IMR-90 (cell line): ENCODE data around the gene RGS14. TPM values are rescaled to one million over a fixed set of nuclear protein-coding genes. Genes with fewer than 3 reads are reported as not detected.

Experiments used
- ATAC-seq: fragments of 200-7000 bp; cut with Tn5 transposase; 2 replicates; pipeline ENCODE4 v1.9.1; 2020; ENCODE audit warnings: low read depth, mild to moderate bottlenecking, moderate library complexity
- BruUV-seq: library from RNA; stranded (reverse); fragments of 400-500 nt; replicated peaks from 2 replicates; lab custom pipeline; 2021; lab: Mats Ljungman, UMichigan
- CTCF ChIA-PET: fragments of 300-600 bp; formaldehyde crosslinking; extraction: SDS; loops from one replicate; lab custom pipeline; 2021; ENCODE audit warnings: antibody characterized with exemption; lab: Yijun Ruan, JAX
- POLR2A ChIA-PET: fragments of 300-600 bp; sonication (Branson Sonifier 250); formaldehyde crosslinking; loops from one replicate; lab custom pipeline; 2022; ENCODE audit warnings: antibody characterized with exemption; ENCODE audit not compliant: unreplicated experiment; lab: Charles Lee
- DNase-seq: peaks from one replicate; pipeline ENCODE4 v3.0.0; 2013
- H2AFZ ChIP-seq: replicated peaks from 2 replicates; pipeline ENCODE3; 2013; ENCODE audit warnings: low read length, mild to moderate bottlenecking; ENCODE audit not compliant: poor library complexity
- H2AK5ac ChIP-seq: 2 replicates; pipeline ENCODE4 v1.6.1; 2013; ENCODE audit warnings: low read depth, low read length, inconsistent platforms
- H2AK9ac ChIP-seq: replicated peaks from 2 replicates; pipeline ENCODE3; 2013; ENCODE audit warnings: mild to moderate bottlenecking, low read depth, low read length, moderate library complexity; ENCODE audit not compliant: poor library complexity
- H2BK120ac ChIP-seq: 2 replicates; pipeline ENCODE4 v1.6.1; 2013; ENCODE audit warnings: low read depth, low read length, inconsistent platforms
- H2BK15ac ChIP-seq: 3 replicates; pipeline ENCODE4 v1.6.1; 2013; ENCODE audit warnings: low read depth, low read length, inconsistent platforms
- H2BK20ac ChIP-seq: 2 replicates; pipeline ENCODE4 v1.6.1; 2013; ENCODE audit warnings: low read depth, mild to moderate bottlenecking, inconsistent platforms, low read length, moderate library complexity
- H2BK5ac ChIP-seq: 2 replicates; pipeline ENCODE4 v1.6.1; 2013; ENCODE audit warnings: mild to moderate bottlenecking, low read depth, low read length, inconsistent platforms; ENCODE audit not compliant: poor library complexity, severe bottlenecking
- H3K14ac ChIP-seq: replicated peaks from 2 replicates; pipeline ENCODE4 v1.6.1; 2013; ENCODE audit warnings: low read depth, low read length, inconsistent platforms
- H3K18ac ChIP-seq: 2 replicates; pipeline ENCODE4 v1.6.1; 2013; ENCODE audit warnings: low read depth, low read length, control low read depth
- H3K23ac ChIP-seq: 2 replicates; pipeline ENCODE4 v1.6.1; 2013; ENCODE audit warnings: low read depth, low read length, inconsistent platforms
- H3K27ac ChIP-seq: 2 replicates; pipeline ENCODE4 v1.5.1; 2013; ENCODE audit warnings: mild to moderate bottlenecking, control low read depth, low read length; ENCODE audit not compliant: insufficient read depth
- H3K27me3 ChIP-seq: 2 replicates; pipeline ENCODE4 v1.6.1; 2013; ENCODE audit warnings: low read length; ENCODE audit not compliant: control insufficient read depth, insufficient read depth
- H3K36me3 ChIP-seq: 2 replicates; pipeline ENCODE4 v1.6.1; 2013; ENCODE audit warnings: low read length, mixed read lengths; ENCODE audit not compliant: control insufficient read depth, insufficient read depth
- H3K4ac ChIP-seq: 2 replicates; pipeline ENCODE4 v1.6.1; 2013; ENCODE audit warnings: low read depth, low read length, inconsistent platforms
- H3K4me1 ChIP-seq: 2 replicates; pipeline ENCODE4 v1.6.1; 2013; ENCODE audit warnings: low read length, mixed read lengths; ENCODE audit not compliant: control insufficient read depth, insufficient read depth
- H3K4me2 ChIP-seq: 2 replicates; pipeline ENCODE4 v1.6.1; 2013; ENCODE audit warnings: low read depth, mild to moderate bottlenecking, control low read depth, low read length, moderate library complexity
- H3K4me3 ChIP-seq: 2 replicates; pipeline ENCODE4 v1.5.1; 2013; ENCODE audit warnings: low read depth, mild to moderate bottlenecking, control low read depth, low read length, moderate library complexity; ENCODE audit not compliant: insufficient read depth
- H3K56ac ChIP-seq: 2 replicates; pipeline ENCODE4 v1.6.1; 2013; ENCODE audit warnings: low read length, inconsistent platforms; ENCODE audit not compliant: insufficient read depth; ENCODE audit errors: extremely low read depth
- H3K79me1 ChIP-seq, 2 experiments: 2 replicates each; pipeline ENCODE4 v1.6.1; 2013; ENCODE audit warnings: low read length in 2 of 2, inconsistent platforms in 1 of 2, low read depth in 1 of 2
- H3K9ac ChIP-seq: 2 replicates; pipeline ENCODE4 v1.6.1; 2013; ENCODE audit warnings: low read depth, low read length, control low read depth
- H3K9me1 ChIP-seq: 2 replicates; pipeline ENCODE4 v1.6.1; 2013; ENCODE audit warnings: low read length, inconsistent platforms; ENCODE audit not compliant: insufficient read depth
- H3K9me3 ChIP-seq: 2 replicates; pipeline ENCODE4 v1.6.1; 2013; ENCODE audit warnings: low read length; ENCODE audit not compliant: control insufficient read depth, insufficient read depth
- H4K20me1 ChIP-seq: 2 replicates; pipeline ENCODE4 v1.6.1; 2013; ENCODE audit warnings: low read length, inconsistent platforms; ENCODE audit not compliant: insufficient read depth
- H4K5ac ChIP-seq: 2 replicates; pipeline ENCODE4 v1.6.1; 2013; ENCODE audit warnings: mild to moderate bottlenecking, low read depth, low read length, control low read depth
- H4K8ac ChIP-seq, 2 experiments: 2 replicates each; pipeline ENCODE4 v1.6.1; 2013; ENCODE audit warnings: low read depth in 2 of 2, low read length in 2 of 2, control low read depth in 1 of 2, inconsistent platforms in 1 of 2
- H4K91ac ChIP-seq: 2 replicates; pipeline ENCODE4 v1.6.1; 2013; ENCODE audit warnings: low read depth, low read length, inconsistent platforms; ENCODE audit not compliant: insufficient read depth
- BHLHE40 ChIP-seq: fragments of 150-350 bp; IDR thresholded peaks from 2 replicates; pipeline ENCODE4 v1.6.1; 2016; ENCODE audit warnings: mild to moderate bottlenecking, low read depth, low read length
- CEBPB ChIP-seq: IDR thresholded peaks from 2 replicates; pipeline ENCODE4 v1.6.1; 2012; ENCODE audit warnings: low read depth, low read length, improper control_type of control experiment
- CHD1 ChIP-seq: IDR thresholded peaks from 2 replicates; pipeline ENCODE4 v1.6.1; 2012; ENCODE audit warnings: low read depth, low read length, improper control_type of control experiment
- FOS ChIP-seq: fragments of 150-350 bp; IDR thresholded peaks from 2 replicates; pipeline ENCODE4 v1.6.1; 2016; ENCODE audit warnings: low read depth, low read length
- MAFK ChIP-seq: IDR thresholded peaks from 2 replicates; pipeline ENCODE4 v1.6.1; 2012; ENCODE audit warnings: low read depth, low read length, improper control_type of control experiment
- MAZ ChIP-seq: IDR thresholded peaks from 2 replicates; pipeline ENCODE4 v1.6.1; 2012; ENCODE audit warnings: low read depth, mild to moderate bottlenecking, low read length, improper control_type of control experiment, moderate library complexity, borderline replicate concordance
- MXI1 ChIP-seq: IDR thresholded peaks from 2 replicates; pipeline ENCODE4 v1.6.1; 2012; ENCODE audit warnings: low read depth, mild to moderate bottlenecking, low read length, moderate library complexity, borderline replicate concordance
- NFE2L2 ChIP-seq: fragments of 150-350 bp; IDR thresholded peaks from 2 replicates; pipeline ENCODE4 v1.6.1; 2016; ENCODE audit warnings: low read depth, mild to moderate bottlenecking, low read length
- POLR2A ChIP-seq: IDR thresholded peaks from 2 replicates; pipeline ENCODE4 v1.6.1; 2012; ENCODE audit warnings: mild to moderate bottlenecking, low read depth, low read length
- RAD21 ChIP-seq: IDR thresholded peaks from 2 replicates; pipeline ENCODE4 v1.6.1; 2012; ENCODE audit warnings: low read length, improper control_type of control experiment
- RCOR1 ChIP-seq: IDR thresholded peaks from 2 replicates; pipeline ENCODE4 v1.6.1; 2012; ENCODE audit warnings: mild to moderate bottlenecking, low read length, improper control_type of control experiment; ENCODE audit not compliant: insufficient replicate concordance
- RFX5 ChIP-seq: IDR thresholded peaks from 2 replicates; pipeline ENCODE4 v1.8.0; 2012; ENCODE audit warnings: low read depth, mild to moderate bottlenecking, low read length, moderate library complexity
- SMC3 ChIP-seq: fragments of 150-350 bp; IDR thresholded peaks from 2 replicates; pipeline ENCODE4 v1.6.1; 2016; ENCODE audit warnings: low read depth, mild to moderate bottlenecking, antibody characterized with exemption, low read length, moderate library complexity
- WGBS, 2 experiments: methylation state at CpG; one replicate each; pipeline versions ENCODE4 v1.1.5 to v1.1.7; 2013; ENCODE audit warnings: missing lambda C conversion rate in 2 of 2; ENCODE audit not compliant: insufficient read length in 1 of 2; ENCODE audit errors: extremely low coverage in 2 of 2; 5-methylcytosine and 5-hydroxymethylcytosine counted together
- dilution Hi-C: fragments of 300-500 bp; cut with HindIII; formaldehyde crosslinking; loops from one replicate; pipeline ENCODE4 v1.14.3; 2018; ENCODE audit warnings: low sequenced_read_pairs; ENCODE audit not compliant: unreplicated experiment
- in situ Hi-C: fragments of 300-500 bp; cut with MboI; formaldehyde crosslinking; loops from 3 replicates; pipeline ENCODE4 v1.14.3; 2019; ENCODE audit warnings: low sequenced_read_pairs, inconsistent platforms, mixed read lengths
- intact Hi-C: fragments of 100-400 bp; cut with micrococcal nuclease; formaldehyde crosslinking; loops from 2 replicates; pipeline ENCODE4 v1.10.0; 2022
- polyA plus RNA-seq, 3 experiments: library from polyadenylated mRNA; depleted of rRNA; stranded (reverse); fragments of >200 nt; gene quantifications; 2 replicates each; pipeline ENCODE4 v1.2.3, GENCODE V29; 2012; ENCODE audit warnings: low replicate concordance in 1 of 3
- total RNA-seq: library from RNA; depleted of rRNA; stranded (reverse); fragments of >200 nt; gene quantifications from 2 replicates; pipeline ENCODE4 v1.2.3, GENCODE V29; 2012
- TF ChIP-seq, protein P1 (sequence below): fragments of 150-350 bp; IDR thresholded peaks from 2 replicates; pipeline ENCODE4 v1.6.1; 2017; ENCODE audit warnings: mild to moderate bottlenecking, antibody characterized with exemption, low read length, low read depth
- TF ChIP-seq, protein P2 (sequence below): conservative IDR thresholded peaks from 2 replicates; pipeline ENCODE4 v1.5.1; 2012; ENCODE audit warnings: mild to moderate bottlenecking, low read depth, low read length, improper control_type of control experiment
- TF ChIP-seq, protein P3 (sequence below): fragments of 150-350 bp; IDR thresholded peaks from 2 replicates; pipeline ENCODE4 v1.6.1; 2016; ENCODE audit warnings: low read depth, mild to moderate bottlenecking, low read length, moderate library complexity, borderline replicate concordance

RGS14 gene
- total and polyA plus RNA-seq, 2 of the 4 experiments (the other 2 are of a cell fraction) = 1.1 to 6.5 TPM

DNA sequence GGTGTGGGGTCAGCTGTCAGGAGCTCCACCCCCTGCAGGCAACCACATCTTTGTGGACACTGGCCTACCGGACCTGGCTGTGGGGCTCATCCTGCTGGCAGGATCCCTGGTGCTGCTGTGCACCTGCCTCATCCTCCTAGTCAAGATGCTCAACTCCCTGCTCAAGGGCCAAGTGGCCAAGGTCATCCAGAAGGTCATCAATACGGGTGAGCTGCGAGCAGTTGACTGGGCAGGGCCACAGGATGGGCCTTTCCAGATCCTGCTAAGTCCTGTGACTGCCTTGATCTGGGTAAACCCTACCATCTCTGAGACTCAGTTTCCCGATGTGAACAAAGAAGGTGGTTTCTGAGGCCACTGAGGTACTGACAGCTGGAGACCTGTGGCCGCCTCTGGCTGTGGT, 36.3 kb downstream of the RGS14 start:
- H2BK120ac ChIP-seq = no peak overlapping the region
- H3K56ac ChIP-seq = no peak overlapping the region
- no peak for ATAC-seq
- H3K14ac ChIP-seq = no peak overlapping the region
- H3K36me3 ChIP-seq = no peaks in the 10 kb centered on the region
- intact Hi-C loops = no loop called here
- POLR2A ChIA-PET = no interaction called here
- peaks cover 14% of the 10 kb centered on the region for H4K20me1 ChIP-seq
- H3K9me3 ChIP-seq = no peaks in the 10 kb centered on the region
- DNase-seq = no peak
- peaks cover 7% of the 10 kb centered on the region for H3K9me1 ChIP-seq
- no peak overlapping the region for H3K9ac ChIP-seq
- no peak overlapping the region for H3K27ac ChIP-seq
- H3K4ac ChIP-seq = no peak overlapping the region
- peaks cover 0 to 2% of the 10 kb centered on the region in 2 experiments; a peak in 1 of 4 replicates for H3K79me1 ChIP-seq
- H3K23ac ChIP-seq = no peak overlapping the region
- no peak overlapping the region for H4K91ac ChIP-seq
- H3K27me3 ChIP-seq = peaks cover 46% of the 10 kb centered on the region
- H3K18ac ChIP-seq = no peak overlapping the region
- WGBS, 2 experiments = 65% methylated on average over 2 of the region's 5 CpGs; no CpG with 5 or more reads in 1 of the 2 experiments
- H2AFZ ChIP-seq = no peak overlapping the region
- H3K4me3 ChIP-seq = no peak overlapping the region
- no peak overlapping the region for H2AK5ac ChIP-seq
- H2AK9ac ChIP-seq = no peak overlapping the region
- no peak overlapping the region for H3K4me2 ChIP-seq
- H2BK15ac ChIP-seq = no peak overlapping the region
- no peak overlapping the region for H2BK5ac ChIP-seq
- BruUV-seq = no TSS peak
- dilution Hi-C loops = no loop called here
- H4K8ac ChIP-seq = no peak overlapping the region
- CTCF ChIA-PET = interaction anchor here (1.4 kb wide), 1 partner anchor 9 kb away, joined by 7 read pairs; no protein-coding TSS in a partner anchor
- H4K5ac ChIP-seq = no peak overlapping the region
- no peak for TF ChIP-seq MXI1
- TF ChIP-seq, protein P1, sequence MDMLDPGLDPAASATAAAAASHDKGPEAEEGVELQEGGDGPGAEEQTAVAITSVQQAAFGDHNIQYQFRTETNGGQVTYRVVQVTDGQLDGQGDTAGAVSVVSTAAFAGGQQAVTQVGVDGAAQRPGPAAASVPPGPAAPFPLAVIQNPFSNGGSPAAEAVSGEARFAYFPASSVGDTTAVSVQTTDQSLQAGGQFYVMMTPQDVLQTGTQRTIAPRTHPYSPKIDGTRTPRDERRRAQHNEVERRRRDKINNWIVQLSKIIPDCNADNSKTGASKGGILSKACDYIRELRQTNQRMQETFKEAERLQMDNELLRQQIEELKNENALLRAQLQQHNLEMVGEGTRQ = no peak
- TF ChIP-seq MAZ = no peak
- no peak for TF ChIP-seq POLR2A
- no peak for TF ChIP-seq NFE2L2
- no peak for TF ChIP-seq CHD1
- TF ChIP-seq RFX5 = no peak
- TF ChIP-seq FOS = no peak
- TF ChIP-seq, protein P2, sequence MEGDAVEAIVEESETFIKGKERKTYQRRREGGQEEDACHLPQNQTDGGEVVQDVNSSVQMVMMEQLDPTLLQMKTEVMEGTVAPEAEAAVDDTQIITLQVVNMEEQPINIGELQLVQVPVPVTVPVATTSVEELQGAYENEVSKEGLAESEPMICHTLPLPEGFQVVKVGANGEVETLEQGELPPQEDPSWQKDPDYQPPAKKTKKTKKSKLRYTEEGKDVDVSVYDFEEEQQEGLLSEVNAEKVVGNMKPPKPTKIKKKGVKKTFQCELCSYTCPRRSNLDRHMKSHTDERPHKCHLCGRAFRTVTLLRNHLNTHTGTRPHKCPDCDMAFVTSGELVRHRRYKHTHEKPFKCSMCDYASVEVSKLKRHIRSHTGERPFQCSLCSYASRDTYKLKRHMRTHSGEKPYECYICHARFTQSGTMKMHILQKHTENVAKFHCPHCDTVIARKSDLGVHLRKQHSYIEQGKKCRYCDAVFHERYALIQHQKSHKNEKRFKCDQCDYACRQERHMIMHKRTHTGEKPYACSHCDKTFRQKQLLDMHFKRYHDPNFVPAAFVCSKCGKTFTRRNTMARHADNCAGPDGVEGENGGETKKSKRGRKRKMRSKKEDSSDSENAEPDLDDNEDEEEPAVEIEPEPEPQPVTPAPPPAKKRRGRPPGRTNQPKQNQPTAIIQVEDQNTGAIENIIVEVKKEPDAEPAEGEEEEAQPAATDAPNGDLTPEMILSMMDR = no peak
- no peak for TF ChIP-seq RAD21
- no peak for TF ChIP-seq RCOR1
- no peak for TF ChIP-seq MAFK
- no peak for TF ChIP-seq CEBPB
- no peak for TF ChIP-seq BHLHE40
- no peak for TF ChIP-seq SMC3
- TF ChIP-seq, protein P3, sequence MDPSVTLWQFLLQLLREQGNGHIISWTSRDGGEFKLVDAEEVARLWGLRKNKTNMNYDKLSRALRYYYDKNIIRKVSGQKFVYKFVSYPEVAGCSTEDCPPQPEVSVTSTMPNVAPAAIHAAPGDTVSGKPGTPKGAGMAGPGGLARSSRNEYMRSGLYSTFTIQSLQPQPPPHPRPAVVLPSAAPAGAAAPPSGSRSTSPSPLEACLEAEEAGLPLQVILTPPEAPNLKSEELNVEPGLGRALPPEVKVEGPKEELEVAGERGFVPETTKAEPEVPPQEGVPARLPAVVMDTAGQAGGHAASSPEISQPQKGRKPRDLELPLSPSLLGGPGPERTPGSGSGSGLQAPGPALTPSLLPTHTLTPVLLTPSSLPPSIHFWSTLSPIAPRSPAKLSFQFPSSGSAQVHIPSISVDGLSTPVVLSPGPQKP = no peak
- no peak overlapping the region for H2BK20ac ChIP-seq
- in situ Hi-C loops = no loop called here
- peaks cover 11% of the 10 kb centered on the region for H3K4me1 ChIP-seq
